ENCODE data around the gene CTSE. TPM values are rescaled to one million over a fixed set of nuclear protein-coding genes. Genes with fewer than 3 reads are reported as not detected.
A peak's percentile ranks its signal among the peaks of the same experiment; 100 is the strongest.
"Not testable (repeated sequence)": the region's sequence is repeated elsewhere in the genome, so short reads cannot be mapped to it uniquely, and the experiment has no call there.

CTSE gene
- total and polyA plus RNA-seq, 2 of the 13 experiments (the other 11 are each of a cell fraction or from before 2014, with no cell fraction given): 0.50 to 0.69 TPM

- TF ChIP-seq SNAPC4 (CRISPR knock-in tag; IDR thresholded peaks at IDR 0.05) (peak; percentile 64; the same call in 1 of the 2 replicates), ZNF747 (CRISPR knock-in tag; IDR thresholded peaks at IDR 0.05; ENCODE audit: borderline replicate concordance) (0 out of 2 replicates have a peak, but pooled peaks have one; percentile 53), CREB3 (CRISPR knock-in tag; IDR thresholded peaks at IDR 0.05) (0 out of 2 replicates have a peak, but pooled peaks have one; percentile 47), ZFP1 (CRISPR knock-in tag; IDR thresholded peaks at IDR 0.05) (peak; percentile 40; the same call in 1 of the 2 replicates), TGIF2 (CRISPR knock-in tag; IDR thresholded peaks at IDR 0.05) (peak; percentile 71), EHMT2 (IDR thresholded peaks at IDR 0.05; ENCODE audit: borderline replicate concordance, low read depth, low read length) (peak; percentile 44; the same call in 1 of the 2 replicates), SOX13 (IDR thresholded peaks at IDR 0.05) (peak; percentile 55; the same call in 1 of the 2 replicates), SOX13 (CRISPR knock-in tag; conservative IDR thresholded peaks at IDR 0.05 in 1 of 2, IDR thresholded peaks at IDR 0.05 in 1 of 2) (peak in 1 of 2 experiments; percentile 84; a peak in 2 of 4 replicates), RAD21 (CRISPR knock-in tag; IDR thresholded peaks at IDR 0.05) (peak; percentile 57; the same call in 1 of the 2 replicates), ZNF800 (CRISPR knock-in tag; IDR thresholded peaks at IDR 0.05) (peak; percentile 94), NONO (CRISPR knock-in tag; conservative IDR thresholded peaks at IDR 0.05) (peak; percentile 59; the same call in 1 of the 2 replicates), KDM5B (CRISPR knock-in tag; IDR thresholded peaks at IDR 0.05; ENCODE audit: borderline replicate concordance) (0 out of 2 replicates have a peak, but pooled peaks have one; percentile 27), SALL2 (CRISPR knock-in tag; IDR thresholded peaks at IDR 0.05) (peak; percentile 97), FOXA3 (CRISPR knock-in tag; IDR thresholded peaks at IDR 0.05) (peak; percentile 57; the same call in 1 of the 2 replicates)
- not testable (repeated sequence) for TF ChIP-seq NONO (IDR thresholded peaks at IDR 0.05)
- TF ChIP-seq, protein P1, sequence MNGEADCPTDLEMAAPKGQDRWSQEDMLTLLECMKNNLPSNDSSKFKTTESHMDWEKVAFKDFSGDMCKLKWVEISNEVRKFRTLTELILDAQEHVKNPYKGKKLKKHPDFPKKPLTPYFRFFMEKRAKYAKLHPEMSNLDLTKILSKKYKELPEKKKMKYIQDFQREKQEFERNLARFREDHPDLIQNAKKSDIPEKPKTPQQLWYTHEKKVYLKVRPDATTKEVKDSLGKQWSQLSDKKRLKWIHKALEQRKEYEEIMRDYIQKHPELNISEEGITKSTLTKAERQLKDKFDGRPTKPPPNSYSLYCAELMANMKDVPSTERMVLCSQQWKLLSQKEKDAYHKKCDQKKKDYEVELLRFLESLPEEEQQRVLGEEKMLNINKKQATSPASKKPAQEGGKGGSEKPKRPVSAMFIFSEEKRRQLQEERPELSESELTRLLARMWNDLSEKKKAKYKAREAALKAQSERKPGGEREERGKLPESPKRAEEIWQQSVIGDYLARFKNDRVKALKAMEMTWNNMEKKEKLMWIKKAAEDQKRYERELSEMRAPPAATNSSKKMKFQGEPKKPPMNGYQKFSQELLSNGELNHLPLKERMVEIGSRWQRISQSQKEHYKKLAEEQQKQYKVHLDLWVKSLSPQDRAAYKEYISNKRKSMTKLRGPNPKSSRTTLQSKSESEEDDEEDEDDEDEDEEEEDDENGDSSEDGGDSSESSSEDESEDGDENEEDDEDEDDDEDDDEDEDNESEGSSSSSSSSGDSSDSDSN (CRISPR knock-in tag; IDR thresholded peaks at IDR 0.05): 0 out of 2 replicates have a peak, but pooled peaks have one; percentile 34
These were observed 32.1 kb upstream of the CTSE start (continued) for GRCh38 chr1:206055639-206056323.

Data from HepG2 (cell line).